GM18502 (cell line): ENCODE data around the gene CPVL.

Experiments
- ATAC-seq: cut with Tn5 transposase; IDR thresholded peaks from one replicate; pipeline ENCODE4 v1.9.1; 2021; ENCODE audit warnings: mild to moderate bottlenecking; ENCODE audit not compliant: unreplicated experiment, poor library complexity

The CPVL gene

GRCh38 chr7:29158795-29159423 is 12.6 kb upstream of the CPVL start:
- no peak for ATAC-seq

GRCh38 chr7:29156907-29157452 is 10.6 kb upstream of the CPVL start:
- ATAC-seq = no peak

- no peak for ATAC-seq
Observed at GRCh38 chr7:29154076-29154475, 7.7 kb upstream of the CPVL start.

- ATAC-seq = no peak
Observed at GRCh38 chr7:29150856-29151255, 4.5 kb upstream of the CPVL start.

- ATAC-seq = no peak
Observed at GRCh38 chr7:29149036-29149435, 2.7 kb upstream of the CPVL start.

GRCh38 chr7:29147821-29148220 is 1.5 kb upstream of the CPVL start:
- ATAC-seq = no peak

GRCh38 chr7:29146888-29147609 is 712 bp upstream of the CPVL start:
- no peak for ATAC-seq

- no peak for ATAC-seq
Observed at GRCh38 chr7:29145553-29146056, 732 bp downstream of the CPVL start.

- no peak for ATAC-seq
Observed at GRCh38 chr7:29143751-29144150, 2.6 kb downstream of the CPVL start.

- no peak for ATAC-seq
Observed at GRCh38 chr7:29142021-29142727, 4.2 kb downstream of the CPVL start.

GRCh38 chr7:29140873-29141468 is 5.4 kb downstream of the CPVL start:
- ATAC-seq = no peak

- no peak for ATAC-seq
Observed at GRCh38 chr7:29139796-29140195, 6.5 kb downstream of the CPVL start.

- no peak for ATAC-seq
Observed at GRCh38 chr7:29139191-29139590, 7.1 kb downstream of the CPVL start.

- ATAC-seq = no peak
Observed at GRCh38 chr7:29138588-29138987, 7.7 kb downstream of the CPVL start.

GRCh38 chr7:29135846-29136245 is 10.5 kb downstream of the CPVL start:
- no peak for ATAC-seq

- ATAC-seq = no peak
Observed at GRCh38 chr7:29132980-29133379, 13.4 kb downstream of the CPVL start.

GRCh38 chr7:29131678-29132077 is 14.7 kb downstream of the CPVL start:
- no peak for ATAC-seq

GRCh38 chr7:29130096-29130495 is 16.2 kb downstream of the CPVL start:
- no peak for ATAC-seq

GRCh38 chr7:29127527-29127926 is 18.8 kb downstream of the CPVL start:
- no peak for ATAC-seq

GRCh38 chr7:29126804-29127203 is 19.5 kb downstream of the CPVL start:
- no peak for ATAC-seq
